Fibroblast of pulmonary artery (primary cell): Measurements from ENCODE around the gene EYA2.

Experiments
- DNase-seq: peaks from one replicate; pipeline ENCODE4 v3.0.0-alpha.2; 2010; ENCODE audit warnings: low read depth
- H3K4me3 ChIP-seq: replicated peaks from 2 replicates; pipeline ENCODE4 v1.5.1; 2011; ENCODE audit warnings: low read depth, mild to moderate bottlenecking, control low read depth, low read length, moderate library complexity
- CTCF ChIP-seq: IDR thresholded peaks from 2 replicates; pipeline ENCODE4 v1.5.1; 2011; ENCODE audit warnings: mild to moderate bottlenecking, control low read depth, low read length, inconsistent platforms; ENCODE audit errors: missing control alignments

Gene EYA2

GRCh38 chr20:46943861-46944591, 49.4 kb downstream of the EYA2 start:
- no peak overlapping the region for H3K4me3 ChIP-seq
- DNase-seq = no peak
- no peak for TF ChIP-seq CTCF

GRCh38 chr20:46945465-46945864, 50.8 kb downstream of the EYA2 start:
- no peak overlapping the region for H3K4me3 ChIP-seq
- TF ChIP-seq CTCF = no peak
- DNase-seq = no peak

GRCh38 chr20:46946181-46946624, 51.6 kb downstream of the EYA2 start:
- no peak for DNase-seq
- no peak for TF ChIP-seq CTCF
- H3K4me3 ChIP-seq = no peak overlapping the region

GRCh38 chr20:46946796-46947195, 52.2 kb downstream of the EYA2 start:
- TF ChIP-seq CTCF = no peak
- DNase-seq = no peak
- H3K4me3 ChIP-seq = no peak overlapping the region

- H3K4me3 ChIP-seq = no peak overlapping the region
- no peak for DNase-seq
- no peak for TF ChIP-seq CTCF
Observed at GRCh38 chr20:46948081-46948480, 53.4 kb downstream of the EYA2 start.

GRCh38 chr20:46951405-46951804, 56.8 kb downstream of the EYA2 start:
- no peak for DNase-seq
- no peak overlapping the region for H3K4me3 ChIP-seq
- no peak for TF ChIP-seq CTCF

GRCh38 chr20:46951840-46952497, 57.3 kb downstream of the EYA2 start:
- no peak overlapping the region for H3K4me3 ChIP-seq
- no peak for TF ChIP-seq CTCF
- DNase-seq = no peak
